Mucosa of stomach (tissue), 1 donor: Measurements from ENCODE around the gene CBLC.
A peak's percentile ranks its signal among the peaks of the same experiment; 100 is the strongest.
"Not testable (repeated sequence)": the region's sequence is repeated elsewhere in the genome, so short reads cannot be mapped to it uniquely, and the experiment has no call there.

Experiments used
- H3K27me3 ChIP-seq: one replicate; pipeline ENCODE4 v1.7.0; 2013; ENCODE audit warnings: mild to moderate bottlenecking, low read length; ENCODE audit not compliant: control insufficient read depth, insufficient read depth
- H3K36me3 ChIP-seq: one replicate; pipeline ENCODE4 v1.7.0; 2013; ENCODE audit warnings: low read length; ENCODE audit not compliant: control insufficient read depth, insufficient read depth
- H3K4me1 ChIP-seq: one replicate; pipeline ENCODE4 v1.7.0; 2013; ENCODE audit warnings: mild to moderate bottlenecking, low read length; ENCODE audit not compliant: control insufficient read depth, insufficient read depth
- H3K4me3 ChIP-seq: one replicate; pipeline ENCODE4 v1.7.0; 2013; ENCODE audit warnings: low read length
- H3K9ac ChIP-seq: one replicate; pipeline ENCODE4 v1.7.0; 2013; ENCODE audit warnings: mild to moderate bottlenecking, low read length, moderate library complexity
- H3K9me3 ChIP-seq: one replicate; pipeline ENCODE4 v1.7.0; 2013; ENCODE audit warnings: mild to moderate bottlenecking, low read length, moderate library complexity; ENCODE audit not compliant: control insufficient read depth
- donor health status: Pancreatic carcinoma.

The CBLC gene

DNA sequence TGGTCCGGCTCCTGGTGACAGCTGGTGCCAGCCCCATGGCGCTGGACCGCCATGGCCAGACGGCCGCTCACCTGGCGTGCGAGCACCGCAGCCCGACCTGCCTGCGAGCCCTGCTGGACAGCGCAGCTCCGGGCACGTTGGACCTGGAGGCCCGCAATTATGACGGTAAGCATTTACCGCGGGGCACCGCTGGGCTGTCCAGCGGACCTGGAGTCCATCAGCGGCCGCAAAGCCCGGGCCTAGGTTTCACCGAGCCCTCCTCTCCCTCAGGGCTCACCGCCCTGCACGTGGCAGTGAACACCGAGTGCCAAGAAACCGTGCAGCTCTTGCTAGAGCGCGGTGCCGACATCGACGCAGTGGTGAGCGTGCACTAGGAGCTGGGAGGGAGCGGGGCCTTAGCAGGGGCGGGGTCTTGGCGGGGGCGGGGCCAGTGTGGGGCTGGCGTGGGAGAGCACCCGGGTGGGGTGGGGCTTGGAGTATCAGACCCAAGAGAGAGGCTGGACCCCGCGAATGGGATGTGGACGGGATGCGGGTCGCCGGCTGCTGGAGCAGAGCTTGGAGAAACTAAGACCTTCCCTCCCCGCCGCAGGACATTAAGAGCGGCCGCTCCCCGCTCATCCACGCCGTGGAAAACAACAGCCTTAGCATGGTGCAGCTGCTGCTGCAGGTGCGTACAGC lies 20.5 kb upstream of the CBLC start:
- peaks cover 64% of the 10 kb centered on the region for H3K4me1 ChIP-seq
- H3K27me3 ChIP-seq: no peaks in the 10 kb centered on the region
- no peaks in the 10 kb centered on the region for H3K9me3 ChIP-seq
- no peaks in the 10 kb centered on the region for H3K36me3 ChIP-seq
- H3K4me3 ChIP-seq: no peak overlapping the region
- H3K9ac ChIP-seq: peak overlapping the region; percentile 59

- no peak overlapping the region for H3K4me3 ChIP-seq
- no peaks in the 10 kb centered on the region for H3K27me3 ChIP-seq
- H3K9ac ChIP-seq: peak overlapping the region; percentile 59
- no peaks in the 10 kb centered on the region for H3K36me3 ChIP-seq
- H3K9me3 ChIP-seq: no peaks in the 10 kb centered on the region
- peaks cover 56% of the 10 kb centered on the region for H3K4me1 ChIP-seq
Observed at GRCh38 chr19:44757735-44758505, 19.8 kb upstream of the CBLC start.

DNA sequence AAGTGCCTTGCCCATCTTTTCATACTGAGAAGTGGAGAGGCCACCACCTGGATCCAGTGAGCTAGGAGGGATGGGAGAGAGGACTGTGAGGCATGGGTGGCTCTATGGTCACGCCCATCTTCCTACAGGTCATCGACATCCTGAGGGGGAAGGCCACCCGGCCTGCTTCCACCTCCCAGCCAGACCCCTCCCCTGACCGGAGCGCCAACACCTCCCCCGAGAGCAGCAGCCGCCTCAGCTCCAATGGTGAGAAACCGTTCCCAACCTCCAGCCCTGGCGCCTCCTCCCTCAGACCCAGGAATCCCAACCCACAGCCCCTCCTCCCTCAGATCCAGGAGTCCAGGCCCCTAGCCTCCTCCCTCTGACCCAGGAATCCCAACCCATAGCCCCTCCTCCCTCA lies 19.1 kb upstream of the CBLC start:
- Histone ChIP-seq H3K9ac (peak overlapping the region; percentile 18), H3K4me3 (no peak overlapping the region), H3K27me3 (no peaks in the 10 kb centered on the region), H3K9me3 (no peaks in the 10 kb centered on the region), H3K36me3 (no peaks in the 10 kb centered on the region), H3K4me1 (peaks cover 52% of the 10 kb centered on the region)

DNA sequence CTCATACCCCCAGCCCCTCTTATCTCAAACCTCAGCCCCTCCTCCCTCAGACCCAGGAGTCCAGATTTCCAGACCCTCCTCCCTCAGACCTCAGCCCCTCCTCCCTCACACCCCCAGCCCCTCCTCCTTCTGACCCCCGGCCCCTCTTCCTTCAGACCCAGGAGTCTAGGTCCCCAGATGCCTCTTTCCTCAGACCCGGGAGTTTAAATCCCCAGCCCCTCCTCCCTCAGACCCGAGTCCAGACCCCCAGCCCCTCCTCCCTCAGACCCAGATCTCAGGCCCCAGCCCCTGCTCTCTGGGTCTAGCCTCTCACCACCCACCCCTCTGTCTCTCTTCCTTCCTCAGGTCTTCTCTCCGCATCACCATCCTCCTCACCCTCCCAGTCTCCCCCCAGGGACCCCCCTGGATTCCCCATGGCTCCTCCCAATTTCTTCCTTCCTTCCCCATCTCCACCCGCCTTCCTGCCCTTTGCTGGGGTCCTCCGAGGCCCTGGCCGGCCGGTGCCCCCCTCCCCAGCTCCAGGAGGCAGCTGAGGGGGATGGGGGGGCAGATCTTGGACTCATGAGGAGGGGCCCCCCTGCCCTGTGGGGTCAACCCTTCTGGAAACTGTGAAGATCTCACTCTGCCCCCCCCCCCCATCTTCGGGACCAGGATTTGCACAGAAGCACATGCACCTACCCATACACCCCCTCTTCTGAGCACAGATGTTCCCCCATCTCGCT lies 18.4 kb upstream of the CBLC start:
- Histone ChIP-seq H3K9ac (no peak overlapping the region), H3K9me3 (no peaks in the 10 kb centered on the region), H3K4me3 (no peak overlapping the region), H3K4me1 (peaks cover 52% of the 10 kb centered on the region), H3K27me3 (no peaks in the 10 kb centered on the region), H3K36me3 (no peaks in the 10 kb centered on the region)

DNA sequence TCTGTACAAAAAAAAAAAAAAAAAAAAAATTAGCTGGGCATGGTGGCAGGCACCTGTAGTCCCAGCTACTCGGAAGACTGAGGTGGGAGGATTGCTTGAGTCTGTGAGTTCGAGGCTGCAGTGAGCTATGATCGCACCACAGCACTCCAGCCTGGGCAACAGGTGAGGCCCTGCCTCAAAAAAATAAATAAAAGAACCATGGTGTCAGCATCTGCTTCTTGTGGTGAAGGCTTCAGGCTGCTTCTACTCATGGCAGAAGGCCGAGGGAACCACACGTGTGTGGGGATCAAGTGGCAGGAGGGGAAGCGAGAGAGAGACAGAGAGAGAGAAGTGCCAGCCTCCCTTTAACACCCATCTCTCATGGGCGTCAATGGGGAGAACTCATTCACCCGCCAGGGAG lies 15.7 kb upstream of the CBLC start:
- Histone ChIP-seq H3K4me1 (peaks cover 30% of the 10 kb centered on the region), H3K36me3 (no peaks in the 10 kb centered on the region), H3K27me3 (no peaks in the 10 kb centered on the region), H3K4me3 (no peak overlapping the region), H3K9me3 (no peaks in the 10 kb centered on the region), H3K9ac (no peak overlapping the region)

DNA sequence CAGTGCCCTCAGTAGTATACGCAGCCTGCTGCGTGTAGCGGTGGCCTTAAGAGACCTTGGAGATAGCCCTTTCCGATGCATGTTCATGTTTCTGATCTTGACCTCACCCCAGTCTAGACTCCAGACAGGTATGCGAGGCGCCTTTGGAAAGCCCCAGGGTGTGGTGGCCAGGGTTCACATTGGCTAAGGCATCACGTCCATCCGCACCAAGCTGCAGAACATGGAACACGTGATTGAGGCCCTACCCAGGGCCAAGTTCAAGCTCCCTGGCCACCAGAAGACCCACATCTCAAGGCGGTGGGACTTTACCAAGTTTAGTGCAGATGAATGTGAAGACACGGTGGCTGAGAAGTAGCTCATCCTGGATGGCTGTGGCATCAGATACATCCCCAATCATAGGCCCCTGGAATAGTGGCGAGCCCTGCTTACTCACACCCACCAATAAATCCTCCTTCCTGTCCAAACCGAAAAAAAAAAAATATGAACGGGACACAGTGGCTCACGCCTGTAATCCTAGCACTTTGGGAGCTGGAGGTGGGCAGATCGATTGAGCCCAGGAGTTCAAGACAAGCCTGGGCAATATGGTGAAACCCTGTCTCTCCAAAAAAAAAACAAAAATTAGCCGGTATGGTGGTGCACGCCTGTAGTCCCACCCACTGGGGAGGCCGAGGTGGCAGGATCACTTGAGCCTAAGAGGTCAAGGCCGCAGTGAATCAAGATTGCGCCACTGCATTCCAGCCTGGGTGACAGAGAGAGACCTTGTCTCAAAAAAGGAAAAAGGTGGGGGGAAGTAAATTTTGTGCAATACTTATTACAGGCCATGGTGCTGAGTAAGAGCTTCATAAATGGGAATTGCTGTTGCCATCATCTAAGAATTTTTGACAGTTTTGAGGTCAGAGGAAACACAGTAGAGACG lies 12.4 kb upstream of the CBLC start:
- peaks cover 14% of the 10 kb centered on the region for H3K4me1 ChIP-seq
- no peaks in the 10 kb centered on the region for H3K9me3 ChIP-seq
- no peak overlapping the region for H3K9ac ChIP-seq

GRCh38 chr19:44765949-44766335 lies 11.7 kb upstream of the CBLC start:
- no peaks in the 10 kb centered on the region for H3K9me3 ChIP-seq

More for the DNA sequence above, 12.4 kb upstream of the CBLC start:
- Histone ChIP-seq H3K36me3 (no peaks in the 10 kb centered on the region), H3K27me3 (no peaks in the 10 kb centered on the region), H3K4me3 (no peak overlapping the region)

DNA sequence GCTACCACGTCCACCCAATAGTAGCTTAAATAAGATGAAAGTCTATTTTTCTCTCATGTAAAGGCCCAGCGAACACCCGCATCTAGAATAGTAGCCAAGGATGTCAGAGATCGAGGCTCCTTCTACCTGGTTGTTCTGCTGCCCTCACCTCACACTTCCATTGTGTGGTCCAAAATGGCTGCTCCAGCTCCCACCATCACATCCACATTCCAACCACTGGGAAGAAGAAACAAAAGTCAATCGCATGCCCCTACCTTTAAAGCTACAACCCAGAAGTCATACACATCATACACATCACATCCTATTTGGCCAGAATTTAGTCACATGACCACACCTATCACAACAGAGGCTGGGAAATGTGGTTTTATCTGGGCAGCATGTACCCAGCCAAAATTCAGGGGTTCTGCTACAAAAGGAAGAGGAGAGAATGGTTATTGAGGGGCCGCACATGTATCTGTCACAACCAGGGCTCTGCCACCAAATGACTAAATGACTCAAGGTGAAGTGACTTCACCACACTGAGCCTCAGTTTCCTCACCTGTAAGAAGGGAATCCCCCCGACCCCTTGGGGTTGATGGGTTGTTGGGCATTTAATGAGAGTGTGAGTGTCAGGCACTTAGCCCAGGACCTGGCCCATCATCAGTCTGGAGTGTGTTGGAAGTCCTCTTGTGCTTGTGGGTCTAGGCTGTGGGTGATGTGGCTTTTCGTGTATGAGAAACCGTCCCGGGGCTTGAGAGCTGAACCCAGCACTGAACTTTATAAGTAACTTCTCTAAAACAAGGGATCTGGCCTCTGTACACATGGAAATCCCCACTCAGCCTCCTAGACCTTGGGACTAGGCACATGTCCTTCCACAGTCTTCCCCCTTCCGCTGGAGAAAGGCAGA lies 10.2 kb upstream of the CBLC start:
- Histone ChIP-seq H3K27me3 (no peaks in the 10 kb centered on the region), H3K9me3 (no peaks in the 10 kb centered on the region), H3K4me3 (no peak overlapping the region), H3K9ac (no peak overlapping the region), H3K36me3 (no peaks in the 10 kb centered on the region), H3K4me1 (peaks cover 22% of the 10 kb centered on the region)

More at GRCh38 chr19:44765949-44766335, 11.7 kb upstream of the CBLC start:
- Histone ChIP-seq H3K4me1 (peaks cover 20% of the 10 kb centered on the region), H3K9ac (no peak overlapping the region), H3K4me3 (no peak overlapping the region), H3K27me3 (no peaks in the 10 kb centered on the region), H3K36me3 (no peaks in the 10 kb centered on the region)

- no peaks in the 10 kb centered on the region for H3K36me3 ChIP-seq
- no peaks in the 10 kb centered on the region for H3K9me3 ChIP-seq
- H3K9ac ChIP-seq: peak overlapping the region; percentile 39
- H3K4me1 ChIP-seq: peaks cover 21% of the 10 kb centered on the region
- H3K4me3 ChIP-seq: no peak overlapping the region
- no peaks in the 10 kb centered on the region for H3K27me3 ChIP-seq
Observed at GRCh38 chr19:44770550-44771257, 7.0 kb upstream of the CBLC start.

DNA sequence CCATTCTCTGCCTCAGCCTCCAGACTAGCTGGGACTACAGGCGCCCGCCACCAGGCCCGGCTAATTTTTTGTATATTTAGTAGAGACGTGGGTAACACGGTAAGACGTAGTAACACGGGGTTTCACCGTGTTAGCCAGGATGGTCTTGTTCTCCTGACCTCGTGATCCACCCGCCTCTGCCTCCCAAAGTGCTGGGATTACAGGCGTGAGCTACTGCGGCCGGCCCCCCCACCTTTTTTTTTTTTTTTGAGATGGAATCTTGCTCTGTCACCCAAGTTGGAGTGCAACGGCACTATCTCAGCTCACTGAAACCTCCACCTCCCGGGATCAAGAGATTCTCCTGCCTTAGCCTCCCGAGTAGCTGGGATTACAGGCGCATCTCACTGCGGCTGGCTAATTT lies 5.5 kb upstream of the CBLC start:
- H3K9me3 ChIP-seq, H3K9ac ChIP-seq, H3K36me3 ChIP-seq, H3K27me3 ChIP-seq, H3K4me3 ChIP-seq: not testable (repeated sequence)
- peaks cover 28% of the 10 kb centered on the region for H3K4me1 ChIP-seq
